Osteocyte (in vitro differentiated cells): ENCODE results near the gene FN1. TPM values are rescaled to one million over a fixed set of nuclear protein-coding genes. Genes with fewer than 3 reads are reported as not detected.

Experiments
- DNase-seq: peaks from one replicate; pipeline ENCODE4 v3.0.0; 2021; ENCODE audit warnings: mixed read lengths; ENCODE audit not compliant: unreplicated experiment; ENCODE audit errors: extremely low spot score
- H3K27ac Mint-ChIP-seq: one replicate; pipeline ENCODE4 v1.8.0; 2021; ENCODE audit warnings: mild to moderate bottlenecking, mixed read lengths; ENCODE audit not compliant: unreplicated experiment
- H3K27me3 Mint-ChIP-seq: one replicate; pipeline ENCODE4 v1.8.0; 2021; ENCODE audit warnings: mixed read lengths; ENCODE audit not compliant: unreplicated experiment
- H3K36me3 Mint-ChIP-seq: one replicate; pipeline ENCODE4 v1.8.0; 2021; ENCODE audit warnings: mixed read lengths; ENCODE audit not compliant: unreplicated experiment
- H3K4me1 Mint-ChIP-seq: one replicate; pipeline ENCODE4 v1.8.0; 2021; ENCODE audit warnings: mixed read lengths; ENCODE audit not compliant: unreplicated experiment
- H3K4me3 Mint-ChIP-seq: one replicate; pipeline ENCODE4 v1.8.0; 2021; ENCODE audit warnings: mild to moderate bottlenecking, moderate library complexity, mixed read lengths; ENCODE audit not compliant: unreplicated experiment
- H3K9me3 Mint-ChIP-seq: one replicate; pipeline ENCODE4 v1.8.0; 2021; ENCODE audit warnings: mixed read lengths; ENCODE audit not compliant: unreplicated experiment
- CTCF ChIP-seq: fragments of 200-600 bp; sonication (generic); IDR thresholded peaks from 2 replicates; pipeline ENCODE4 v1.5.0; 2021; ENCODE audit warnings: antibody characterized with exemption, mild to moderate bottlenecking, moderate library complexity
- long read RNA-seq: library from polyadenylated mRNA; unstranded; transcript quantifications from one replicate; pipeline ENCODE4 v2.0.0, GENCODE V29; 2021
- total RNA-seq: library from RNA; stranded (reverse); gene quantifications from 2 replicates; pipeline ENCODE4 v1.2.1, GENCODE V29; 2021

Gene FN1
- 16,854 and 18,487 TPM in 2 replicates for total RNA-seq
- long read RNA-seq, full-length matches to known transcripts = 438 of 11,448 reads
- long read RNA-seq, partial matches to known transcripts = 10,458 of 11,448 reads
- long read RNA-seq, other reads (novel, unspliced or antisense) = 552 of 11,448 reads

- Mint-ChIP-seq H3K36me3 (peaks cover 43% of the 10 kb centered on the region), H3K27me3 (no peaks in the 10 kb centered on the region), H3K27ac (peak within 1 kb of the TSS; percentile 100), H3K9me3 (no peaks in the 10 kb centered on the region), H3K4me1 (peaks cover 59% of the 10 kb centered on the region), H3K4me3 (peak within 1 kb of the TSS; percentile 98)
- no peak for TF ChIP-seq CTCF
- DNase-seq = peak; percentile 99
Observed at GRCh38 chr2:215435870-215436704, at the start of gene FN1. TSS of gene FN1 (minus strand) at chr2:215436068. CDS start at chr2:215435802, 266 bp downstream.

GRCh38 chr2:215485032-215485431 lies 49.2 kb upstream of the FN1 start:
- no peak for DNase-seq
- no peak for TF ChIP-seq CTCF
- Mint-ChIP-seq H3K36me3 (no peaks in the 10 kb centered on the region), H3K9me3 (no peaks in the 10 kb centered on the region), H3K27me3 (no peaks in the 10 kb centered on the region), H3K4me3 (no peak overlapping the region), H3K4me1 (peaks cover 3% of the 10 kb centered on the region), H3K27ac (no peak overlapping the region)

GRCh38 chr2:215484570-215484969 lies 48.7 kb upstream of the FN1 start:
- no peak for TF ChIP-seq CTCF
- DNase-seq = no peak
- Mint-ChIP-seq H3K36me3 (no peaks in the 10 kb centered on the region), H3K4me3 (no peak overlapping the region), H3K27ac (no peak overlapping the region), H3K9me3 (no peaks in the 10 kb centered on the region), H3K27me3 (no peaks in the 10 kb centered on the region), H3K4me1 (peaks cover 8% of the 10 kb centered on the region)

- H3K27ac Mint-ChIP-seq = no peak overlapping the region
- no peaks in the 10 kb centered on the region for H3K27me3 Mint-ChIP-seq
- H3K4me1 Mint-ChIP-seq = peaks cover 16% of the 10 kb centered on the region
- TF ChIP-seq CTCF = no peak
- H3K9me3 Mint-ChIP-seq = no peaks in the 10 kb centered on the region
- DNase-seq = no peak
- H3K36me3 Mint-ChIP-seq = no peaks in the 10 kb centered on the region
- H3K4me3 Mint-ChIP-seq = no peak overlapping the region
Observed at GRCh38 chr2:215483431-215483830, 47.6 kb upstream of the FN1 start.

GRCh38 chr2:215479536-215480240 lies 43.8 kb upstream of the FN1 start:
- H3K4me3 Mint-ChIP-seq = no peak overlapping the region
- peak overlapping the region; percentile 1 for H3K27ac Mint-ChIP-seq
- H3K4me1 Mint-ChIP-seq = peaks cover 41% of the 10 kb centered on the region

More at GRCh38 chr2:215479536-215480240, 43.8 kb upstream of the FN1 start:
- DNase-seq = no peak
- Mint-ChIP-seq H3K27me3 (no peaks in the 10 kb centered on the region), H3K9me3 (no peaks in the 10 kb centered on the region), H3K36me3 (no peaks in the 10 kb centered on the region)
- TF ChIP-seq CTCF = no peak
